Stomach smooth muscle (tissue), 2 donors: ENCODE data around the gene GCNA.
A peak's percentile ranks its signal among the peaks of the same experiment; 100 is the strongest.

Experiments used
- H3K27ac ChIP-seq: one replicate; pipeline ENCODE4 v1.7.0; 2013; ENCODE audit warnings: mild to moderate bottlenecking, low read length, inconsistent platforms
- H3K27me3 ChIP-seq, 2 donors: one replicate each; pipeline ENCODE4 v1.7.0; 2013; ENCODE audit warnings: low read length in 2 of 2; ENCODE audit not compliant: insufficient read depth in 2 of 2, control insufficient read depth in 1 of 2
- H3K36me3 ChIP-seq, 2 donors: one replicate each; pipeline ENCODE4 v1.7.0; 2013; ENCODE audit warnings: low read length in 2 of 2; ENCODE audit not compliant: control insufficient read depth in 2 of 2, insufficient read depth in 2 of 2
- H3K4me1 ChIP-seq: one replicate; pipeline ENCODE4 v1.7.0; 2013; ENCODE audit warnings: low read length; ENCODE audit not compliant: control insufficient read depth, insufficient read depth
- H3K4me3 ChIP-seq, 2 donors: one replicate each; pipeline ENCODE4 v1.7.0; 2013; ENCODE audit warnings: low read length in 2 of 2
- H3K9ac ChIP-seq, 2 donors: one replicate each; pipeline ENCODE4 v1.7.0; 2013; ENCODE audit warnings: low read length in 2 of 2, mild to moderate bottlenecking in 1 of 2
- H3K9me3 ChIP-seq, 2 donors: one replicate each; pipeline ENCODE4 v1.7.0; 2013; ENCODE audit warnings: low read length in 2 of 2; ENCODE audit not compliant: control insufficient read depth in 2 of 2
- donor health status: healthy.
- donor health status: Pancreatic carcinoma.

GCNA gene

DNA sequence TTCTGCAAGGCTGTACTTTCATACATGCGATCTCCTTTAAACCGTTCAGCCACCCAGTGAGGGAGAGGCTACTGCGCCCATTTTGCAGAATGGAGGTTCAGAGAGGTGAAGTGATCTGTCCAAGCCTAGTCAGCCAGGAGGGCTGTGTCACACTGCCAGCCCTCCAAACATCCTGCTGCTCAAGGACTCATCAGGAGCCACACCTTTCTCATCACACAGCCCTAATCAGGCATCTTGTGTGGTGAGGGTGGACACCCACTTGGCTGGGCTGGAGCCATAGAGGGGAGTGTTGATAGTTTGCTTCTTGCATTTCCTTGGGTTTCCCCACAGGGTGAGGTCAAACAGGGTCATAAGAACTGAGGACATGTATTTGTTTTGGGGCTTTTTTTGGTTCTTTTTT lies 45.5 kb downstream of the GCNA start:
- H3K27ac ChIP-seq: no peak overlapping the region
- peaks cover 17% of the 10 kb centered on the region for H3K4me1 ChIP-seq
- H3K4me3 ChIP-seq: no peak overlapping the region
- H3K9me3 ChIP-seq: no peaks in the 10 kb centered on the region
- H3K36me3 ChIP-seq: no peaks in the 10 kb centered on the region
- H3K9ac ChIP-seq: no peak overlapping the region
- H3K27me3 ChIP-seq: peaks cover 0 to 14% of the 10 kb centered on the region in 2 donors

DNA sequence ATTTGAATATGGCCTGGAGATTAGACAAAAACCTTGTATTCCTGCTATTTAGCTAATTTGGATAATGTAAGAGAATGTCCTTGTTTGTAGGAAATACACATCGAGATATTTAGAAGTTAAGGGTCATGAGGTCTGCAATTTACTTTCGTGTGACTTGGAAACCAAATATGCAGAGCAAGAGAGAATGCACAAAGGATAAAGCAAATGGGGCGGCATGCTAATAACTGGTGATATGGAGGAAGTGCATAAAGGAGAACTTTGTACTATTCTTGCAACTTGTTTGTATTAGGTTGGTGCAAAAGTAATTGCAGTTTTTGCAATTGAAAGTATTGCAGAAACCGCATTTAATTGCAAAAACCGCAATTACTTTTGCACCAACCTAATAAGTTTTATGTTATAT lies 47.2 kb downstream of the GCNA start:
- H3K27ac ChIP-seq: no peak overlapping the region

DNA sequence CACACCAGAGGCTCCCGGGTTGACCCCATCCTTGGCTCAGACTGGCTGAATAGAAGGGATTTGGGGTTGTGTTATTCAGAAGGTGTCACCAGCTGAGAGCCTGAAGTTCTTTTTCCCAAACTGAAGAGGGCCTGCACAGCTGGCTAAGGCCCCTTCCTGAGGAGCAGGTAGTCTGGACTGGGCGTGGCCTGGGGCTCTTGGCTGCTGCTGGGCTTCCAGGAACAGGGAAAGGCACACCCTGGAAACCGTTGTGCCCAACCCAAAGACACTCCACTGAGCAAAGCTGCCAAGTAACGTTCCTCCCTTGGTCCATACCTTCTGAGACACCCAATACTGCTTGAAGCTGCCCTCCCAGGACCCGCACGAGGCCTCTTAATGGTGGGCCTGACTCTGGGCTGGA lies 48.3 kb downstream of the GCNA start:
- Histone ChIP-seq H3K27ac (no peak overlapping the region), H3K9me3 (no peaks in the 10 kb centered on the region), H3K4me1 (peaks cover 16% of the 10 kb centered on the region), H3K4me3 (no peak overlapping the region), H3K27me3 (peaks cover 0 to 14% of the 10 kb centered on the region in 2 donors), H3K36me3 (no peaks in the 10 kb centered on the region), H3K9ac (no peak overlapping the region)

More for the DNA sequence above, 47.2 kb downstream of the GCNA start:
- Histone ChIP-seq H3K4me1 (peaks cover 17% of the 10 kb centered on the region), H3K4me3 (no peak overlapping the region), H3K9me3 (no peaks in the 10 kb centered on the region), H3K9ac (no peak overlapping the region), H3K27me3 (peaks cover 0 to 14% of the 10 kb centered on the region in 2 donors), H3K36me3 (no peaks in the 10 kb centered on the region)

DNA sequence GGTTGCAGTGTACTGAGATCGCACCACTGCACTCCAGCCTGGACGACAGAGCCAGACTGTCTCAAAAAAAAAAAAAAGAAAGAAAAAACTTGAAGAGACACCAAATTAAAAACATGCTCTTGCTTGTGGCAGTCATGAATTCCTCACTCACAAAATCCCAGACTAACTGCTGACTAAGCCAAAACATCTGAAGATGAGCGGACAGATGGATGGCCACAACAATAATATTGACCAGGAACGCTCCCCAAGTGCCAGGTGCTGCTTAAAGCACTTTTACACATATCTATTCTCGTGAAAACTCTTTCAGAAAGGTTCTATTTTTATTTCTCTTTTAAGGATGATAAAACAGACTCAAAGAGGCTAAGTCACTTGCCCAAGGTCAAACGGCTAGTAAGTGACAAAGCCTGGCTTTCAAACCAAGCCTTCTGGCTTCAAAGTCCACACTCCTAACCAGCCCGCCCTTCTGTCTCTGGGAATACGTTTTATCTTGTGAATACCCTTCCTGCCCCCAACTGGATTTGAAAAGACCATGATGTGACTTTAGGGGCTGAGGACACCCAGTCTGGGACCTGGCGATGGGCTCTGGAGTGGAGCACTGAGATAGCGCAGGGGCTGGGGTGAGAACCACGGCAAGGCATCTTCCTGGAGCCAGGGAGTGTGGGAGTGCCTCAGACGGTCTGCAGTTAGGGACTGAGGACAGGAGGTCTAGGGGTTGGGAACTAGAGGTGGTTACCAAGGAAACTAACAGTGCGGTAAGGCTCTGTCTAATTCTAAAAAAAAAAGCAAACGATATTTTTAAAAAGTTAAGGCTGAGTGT lies 49.6 kb downstream of the GCNA start:
- Histone ChIP-seq H3K36me3 (no peaks in the 10 kb centered on the region), H3K27ac (no peak overlapping the region), H3K9ac (no peak overlapping the region), H3K9me3 (no peaks in the 10 kb centered on the region), H3K4me1 (peaks cover 5% of the 10 kb centered on the region), H3K4me3 (no peak overlapping the region), H3K27me3 (peaks cover 0 to 11% of the 10 kb centered on the region in 2 donors)

DNA sequence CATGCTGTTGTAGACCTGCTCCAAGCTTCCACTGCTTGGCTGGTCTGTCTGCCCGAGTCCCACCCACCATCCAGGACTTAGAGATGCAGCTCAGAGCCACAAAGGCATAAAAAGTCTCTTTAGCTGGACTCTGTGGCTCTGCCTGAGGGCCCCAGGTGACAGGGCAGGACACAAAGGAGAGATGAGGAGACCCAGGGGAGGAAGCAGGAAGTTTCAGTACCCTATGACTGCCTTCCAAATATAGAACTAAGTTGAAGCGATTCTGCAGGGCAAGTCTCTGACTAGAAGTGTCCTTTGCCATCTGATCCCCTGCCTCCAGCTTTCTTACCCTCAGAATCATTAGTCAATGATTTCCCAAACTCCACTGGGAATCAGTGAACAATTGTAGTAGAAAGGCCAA lies 51.2 kb downstream of the GCNA start:
- Histone ChIP-seq H3K27me3 (peaks cover 0 to 8% of the 10 kb centered on the region in 2 donors), H3K36me3 (no peaks in the 10 kb centered on the region), H3K4me1 (no peaks in the 10 kb centered on the region), H3K9me3 (no peaks in the 10 kb centered on the region), H3K9ac (no peak overlapping the region), H3K27ac (no peak overlapping the region), H3K4me3 (no peak overlapping the region)

DNA sequence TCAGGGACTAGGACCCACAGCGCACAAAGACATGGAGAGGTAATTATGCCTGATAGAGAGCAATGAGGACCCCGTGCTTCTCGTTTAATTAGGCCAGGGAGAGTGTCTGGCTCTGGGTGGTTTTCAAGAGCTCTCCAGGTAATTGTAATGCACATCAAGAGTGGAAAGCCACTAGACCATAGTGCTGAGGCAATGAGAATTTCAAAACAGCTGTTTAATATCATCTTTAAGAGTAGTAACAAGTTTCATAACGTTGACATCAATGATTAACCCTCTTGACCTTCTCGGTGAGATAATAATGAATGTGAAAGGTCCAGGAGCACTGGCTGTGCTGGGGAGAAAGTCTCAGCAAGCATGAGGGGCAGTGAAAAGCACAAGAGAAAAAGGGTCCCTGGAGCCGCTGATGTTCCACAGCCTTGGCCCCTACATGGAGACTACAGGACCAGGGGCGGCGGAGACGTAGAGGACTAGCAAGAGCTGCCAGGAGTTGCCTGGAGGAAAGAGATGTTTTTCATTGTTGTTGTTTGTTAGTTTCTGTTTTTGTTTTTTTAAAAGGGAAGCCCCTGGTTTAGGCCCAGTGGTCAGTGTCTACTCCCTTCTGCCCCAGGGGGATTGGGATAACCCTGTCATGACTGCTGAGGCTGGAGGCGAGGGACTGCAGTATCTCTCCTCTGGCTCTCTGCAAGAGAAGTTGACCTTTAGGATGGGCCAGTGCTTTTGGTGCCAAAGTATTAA lies 54.9 kb downstream of the GCNA start:
- no peak overlapping the region for H3K4me3 ChIP-seq
- no peak overlapping the region for H3K9ac ChIP-seq
- no peaks in the 10 kb centered on the region for H3K36me3 ChIP-seq
- peaks cover 0 to 6% of the 10 kb centered on the region in 2 donors for H3K27me3 ChIP-seq
- H3K4me1 ChIP-seq: peaks cover 8% of the 10 kb centered on the region
- H3K9me3 ChIP-seq: no peaks in the 10 kb centered on the region
- H3K27ac ChIP-seq: no peak overlapping the region

DNA sequence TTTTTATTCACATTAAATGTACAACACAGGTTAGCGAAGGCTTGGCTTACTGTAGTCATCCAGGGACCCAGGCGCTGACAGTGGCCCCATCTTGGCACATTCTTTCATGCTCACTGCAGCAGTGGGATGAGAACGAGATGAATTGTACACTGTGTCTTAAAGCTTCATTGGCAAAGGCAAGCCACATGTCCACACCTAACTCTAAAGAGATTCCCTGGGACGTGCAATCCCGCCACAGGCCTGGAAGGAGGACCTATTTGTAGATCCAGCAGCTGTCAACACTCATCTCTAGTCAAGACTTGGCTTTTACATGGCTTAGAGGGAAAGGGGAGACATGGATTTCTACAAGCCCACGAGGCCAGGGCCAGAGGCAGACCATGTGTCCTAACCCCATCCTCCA lies 56.1 kb downstream of the GCNA start:
- Histone ChIP-seq H3K27ac (no peak overlapping the region), H3K4me3 (no peak overlapping the region), H3K9me3 (no peaks in the 10 kb centered on the region), H3K36me3 (no peaks in the 10 kb centered on the region), H3K9ac (no peak overlapping the region), H3K27me3 (peaks cover 0 to 6% of the 10 kb centered on the region in 2 donors), H3K4me1 (peaks cover 8% of the 10 kb centered on the region)

DNA sequence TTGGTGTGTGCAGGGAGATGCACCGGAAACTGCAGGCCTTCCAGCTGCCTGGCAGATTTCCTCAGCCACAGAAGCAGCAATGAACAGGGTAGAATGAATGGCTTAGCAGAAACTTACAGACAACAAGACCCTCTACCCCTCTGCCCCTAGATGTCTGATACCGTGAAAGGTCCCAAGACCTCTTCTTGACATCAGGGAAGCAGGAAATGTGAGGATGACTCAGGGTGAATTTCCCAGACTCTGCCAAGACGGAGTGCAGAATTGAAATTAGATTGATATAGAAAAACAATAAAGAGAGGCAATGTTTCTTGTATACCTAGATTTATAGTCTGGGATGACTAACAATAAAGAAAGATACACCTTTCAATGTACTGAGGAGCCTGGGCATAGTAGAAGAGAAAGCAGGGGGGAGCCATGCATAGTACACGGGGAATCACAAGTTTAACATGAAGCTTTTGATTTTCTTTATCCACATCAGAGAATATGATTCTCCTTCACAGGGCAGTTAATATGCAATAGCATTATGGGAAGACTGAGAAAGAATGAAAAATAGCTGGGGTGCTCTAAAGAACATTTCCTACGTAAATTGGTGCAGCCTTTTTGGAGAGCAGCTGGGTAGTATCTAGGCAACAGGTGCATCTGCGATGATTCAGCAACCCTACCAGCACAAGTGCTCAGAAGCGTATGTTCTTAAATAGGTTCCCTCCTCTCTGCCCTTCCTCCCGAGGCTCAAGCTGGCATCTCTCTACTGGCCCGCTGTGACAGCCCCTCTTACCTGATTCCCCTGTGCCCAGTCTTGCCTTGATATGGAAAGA lies 58.4 kb downstream of the GCNA start:
- H3K4me1 ChIP-seq: peaks cover 8% of the 10 kb centered on the region
- H3K27me3 ChIP-seq: peaks cover 0 to 7% of the 10 kb centered on the region in 2 donors
- H3K36me3 ChIP-seq: no peaks in the 10 kb centered on the region
- peak overlapping the region in 1 of 2 donors; percentile 45 for H3K9ac ChIP-seq
- no peaks in the 10 kb centered on the region for H3K9me3 ChIP-seq
- peak overlapping the region; percentile 53 for H3K27ac ChIP-seq
- H3K4me3 ChIP-seq: no peak overlapping the region

DNA sequence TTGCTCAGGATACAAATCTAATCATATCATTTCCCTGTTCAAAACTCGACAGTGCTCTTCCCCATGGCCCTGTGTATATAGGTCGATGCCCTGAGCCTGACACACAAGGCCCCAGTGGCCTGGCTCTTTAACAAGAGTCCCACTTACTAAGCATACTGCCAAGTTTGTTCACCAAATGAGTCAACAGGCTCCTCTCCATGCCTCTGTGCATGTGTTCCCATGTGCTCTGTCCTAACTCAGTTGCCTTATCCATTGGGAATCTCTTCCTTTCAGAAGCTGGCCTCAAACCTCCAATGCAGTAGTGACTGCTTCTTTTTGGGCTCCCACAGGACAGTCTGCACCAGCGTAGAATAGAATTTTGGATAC lies 59.0 kb downstream of the GCNA start:
- Histone ChIP-seq H3K9ac (no peak overlapping the region), H3K4me1 (peaks cover 8% of the 10 kb centered on the region), H3K9me3 (no peaks in the 10 kb centered on the region), H3K36me3 (no peaks in the 10 kb centered on the region), H3K4me3 (no peak overlapping the region), H3K27ac (peak overlapping the region; percentile 53), H3K27me3 (peaks cover 0 to 7% of the 10 kb centered on the region in 2 donors)

DNA sequence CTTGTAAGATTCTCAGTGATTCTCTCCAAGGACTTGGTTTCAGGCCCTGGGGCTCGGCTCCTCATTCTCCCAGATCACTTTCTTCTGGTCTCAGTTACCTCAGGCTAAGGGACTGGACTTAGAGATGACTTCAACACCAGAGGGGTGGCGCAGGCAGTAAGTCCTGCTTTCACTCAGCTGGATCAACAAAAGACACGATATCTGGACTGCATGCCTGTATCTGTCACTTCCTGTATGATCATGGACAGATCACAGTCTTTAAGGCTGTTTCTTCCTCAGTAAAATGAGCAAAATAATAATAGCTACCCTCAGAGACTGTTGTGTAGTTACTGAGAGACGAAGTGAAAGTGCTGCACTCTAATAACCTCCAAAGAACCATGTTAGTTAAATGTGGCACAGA lies 59.6 kb downstream of the GCNA start:
- peaks cover 0 to 7% of the 10 kb centered on the region in 2 donors for H3K27me3 ChIP-seq
- H3K27ac ChIP-seq: peak overlapping the region; percentile 53
- H3K36me3 ChIP-seq: no peaks in the 10 kb centered on the region
- H3K4me3 ChIP-seq: peak overlapping the region in 1 of 2 donors; percentile 22
- H3K9ac ChIP-seq: peak overlapping the region in 1 of 2 donors; percentile 47
- H3K9me3 ChIP-seq: no peaks in the 10 kb centered on the region
- peaks cover 8% of the 10 kb centered on the region for H3K4me1 ChIP-seq
